Measurements from ENCODE around the gene PTPRJ. TPM values are rescaled to one million over a fixed set of nuclear protein-coding genes. Genes with fewer than 3 reads are reported as not detected.

PTPRJ gene
- 10 to 100 TPM; 70.2 to 71.7 TPM for total RNA-seq

DNA sequence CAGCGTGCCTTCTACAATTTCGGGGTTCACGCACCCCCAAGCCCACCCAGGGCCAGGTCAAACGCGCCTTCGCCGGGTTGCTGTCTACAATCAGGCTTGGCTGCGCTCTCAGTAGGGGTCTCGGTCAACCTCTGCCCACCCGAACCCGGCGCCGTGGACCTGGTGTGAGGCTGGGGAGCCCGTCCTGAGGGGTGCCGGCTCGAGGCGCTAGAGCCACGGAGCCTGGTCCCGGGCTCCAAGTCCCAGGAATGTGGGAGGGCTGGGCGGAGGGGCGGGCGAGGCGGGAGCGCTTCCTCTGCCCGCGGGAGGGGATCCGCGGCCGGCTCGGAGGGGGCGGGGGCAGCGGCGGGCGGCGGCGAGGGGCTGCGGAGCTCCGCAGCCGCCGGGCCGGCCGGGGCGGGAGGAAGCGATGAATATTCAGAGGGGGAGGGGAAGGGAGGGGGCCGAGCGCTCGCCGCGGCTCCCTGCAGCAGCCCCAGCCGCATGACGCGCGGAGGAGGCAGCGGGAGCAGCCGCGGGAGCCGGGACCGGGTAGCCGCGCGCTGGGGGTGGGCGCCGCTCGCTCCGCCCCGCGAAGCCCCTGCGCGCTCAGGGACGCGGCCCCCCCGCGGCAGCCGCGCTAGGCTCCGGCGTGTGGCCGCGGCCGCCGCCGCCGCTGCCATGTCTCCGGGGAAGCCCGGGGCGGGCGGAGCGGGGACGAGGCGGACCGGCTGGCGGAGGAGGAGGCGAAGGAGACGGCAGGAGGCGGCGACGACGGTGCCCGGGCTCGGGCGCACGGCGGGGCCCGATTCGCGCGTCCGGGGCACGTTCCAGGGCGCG lies at the start of gene PTPRJ:
Gene PTPRJ, plus strand, starts transcription at position 472 of the 819 bp plus-strand sequence. CDS start 354 bp downstream, outside the sequence.

DNA sequence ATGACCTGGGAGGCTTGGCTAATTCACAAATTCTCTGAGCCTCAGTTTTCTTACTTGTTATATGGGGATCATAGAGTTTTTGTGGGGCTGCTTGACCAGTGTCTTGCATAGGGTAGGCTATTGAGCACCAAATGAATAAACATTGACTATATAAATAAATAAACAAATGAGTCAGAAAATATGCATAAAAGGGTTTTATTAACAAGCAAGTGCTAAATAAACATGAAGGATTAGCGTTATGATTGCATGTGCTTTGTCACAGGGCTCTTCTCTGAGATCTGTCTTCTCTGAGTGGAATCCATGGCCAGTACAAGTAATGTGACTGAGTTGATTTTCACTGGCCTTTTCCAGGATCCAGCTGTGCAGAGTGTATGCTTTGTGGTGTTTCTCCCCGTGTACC lies 236.2 kb downstream of the PTPRJ start, which contains the start of gene OR4B1:
Gene OR4B1, plus strand, starts transcription at position 301 of the 400 bp plus-strand sequence. Its CDS starts 0 bp downstream, at position 301.

Small RNA genes lying within 50 kb of the gene (microRNA-seq; reads per million reads assigned to microRNA genes)
- not detected for gene MIR3161 (ENCODE audit: borderline microRNAs expressed, borderline replicate concordance)

Other genes with a start within 250 kb of the PTPRJ start
- 100 to 1,000 TPM; 141 to 151 TPM for gene FNBP4, start 213.2 kb upstream of the PTPRJ start, total RNA-seq
- gene NUP160, start 132.2 kb upstream of the PTPRJ start, total RNA-seq: 10 to 100 TPM; 56.6 to 58.7 TPM
- gene OR4B1, start 236.3 kb downstream of the PTPRJ start, total RNA-seq: not detected